GM12878 (cell line): ENCODE data around the gene SMIM22. TPM values are rescaled to one million over a fixed set of nuclear protein-coding genes. Genes with fewer than 3 reads are reported as not detected.
A peak's percentile ranks its signal among the peaks of the same experiment; 100 is the strongest.

ENCODE experiments used
- BCL11A ChIP-seq: IDR thresholded peaks from 2 replicates; pipeline ENCODE4 v1.6.1; 2011; ENCODE audit warnings: low read depth, low read length
- CREB1 ChIP-seq: IDR thresholded peaks from 2 replicates; pipeline ENCODE4 v1.6.1; 2012; ENCODE audit warnings: low read depth, mild to moderate bottlenecking, inconsistent platforms
- ETV6 ChIP-seq, 2 experiments: fragments of 450-650 bp in 1 of 2; IDR thresholded peaks in 1 of 2; conservative IDR thresholded peaks in 1 of 2; 2 replicates each; pipeline ENCODE4 v1.6.1; 2014; ENCODE audit warnings: antibody characterized with exemption in 1 of 2, borderline replicate concordance in 1 of 2, low read depth in 1 of 2, mild to moderate bottlenecking in 1 of 2, moderate library complexity in 1 of 2
- FOXM1 ChIP-seq: IDR thresholded peaks from 2 replicates; pipeline ENCODE4 v1.6.1; 2012; ENCODE audit warnings: low read depth, mild to moderate bottlenecking, inconsistent platforms, low read length, moderate library complexity
- HCFC1 ChIP-seq: fragments of 150-350 bp; IDR thresholded peaks from 2 replicates; pipeline ENCODE4 v1.6.1; 2014; ENCODE audit warnings: low read length
- KDM1A ChIP-seq: fragments of 200-600 bp; sonication (generic); IDR thresholded peaks from 2 replicates; pipeline ENCODE4 v1.6.1; 2016; ENCODE audit warnings: borderline replicate concordance
- KLF5 ChIP-seq: fragments of 450-650 bp; IDR thresholded peaks from 2 replicates; pipeline ENCODE4 v1.6.1; 2014; ENCODE audit warnings: mild to moderate bottlenecking; ENCODE audit not compliant: partially characterized antibody
- MEF2B ChIP-seq: fragments of 450-650 bp; IDR thresholded peaks from 2 replicates; pipeline ENCODE4 v1.6.1; 2018; ENCODE audit warnings: mild to moderate bottlenecking, moderate library complexity; ENCODE audit not compliant: partially characterized antibody, poor library complexity, severe bottlenecking
- MTA3 ChIP-seq: IDR thresholded peaks from 2 replicates; pipeline ENCODE4 v1.6.1; 2012; ENCODE audit warnings: low read length, inconsistent platforms, borderline replicate concordance
- MXI1 ChIP-seq: fragments of 150-350 bp; IDR thresholded peaks from 2 replicates; pipeline ENCODE4 v1.6.1; 2011; ENCODE audit warnings: low read depth, mild to moderate bottlenecking, inconsistent platforms, low read length, improper control_type of control experiment
- NBN ChIP-seq: fragments of 450-650 bp; IDR thresholded peaks from 2 replicates; pipeline ENCODE4 v1.6.1; 2016
- RAD21 ChIP-seq: IDR thresholded peaks from 2 replicates; pipeline ENCODE4 v1.6.1; 2011; ENCODE audit warnings: mild to moderate bottlenecking, low read depth, low read length, moderate library complexity; ENCODE audit not compliant: insufficient read depth
- RB1 ChIP-seq: fragments of 450-650 bp; formaldehyde crosslinking; IDR thresholded peaks from 2 replicates; pipeline ENCODE4 v1.6.1; 2017; ENCODE audit warnings: mild to moderate bottlenecking, borderline replicate concordance
- SREBF2 ChIP-seq: IDR thresholded peaks from 2 replicates; pipeline ENCODE4 v1.6.1; 2012; ENCODE audit warnings: mild to moderate bottlenecking, low read length
- SRF ChIP-seq, 2 experiments: IDR thresholded peaks; 2 replicates each; pipeline ENCODE4 v1.6.1; 2011; ENCODE audit warnings: low read depth in 2 of 2, low read length in 2 of 2, mild to moderate bottlenecking in 1 of 2, moderate library complexity in 1 of 2
- STAT1 ChIP-seq: fragments of 450-650 bp; conservative IDR thresholded peaks from 2 replicates; pipeline ENCODE4 v1.6.1; 2014; ENCODE audit warnings: antibody characterized with exemption, mild to moderate bottlenecking
- TAF1 ChIP-seq: IDR thresholded peaks from 2 replicates; pipeline ENCODE4 v1.6.1; 2011; ENCODE audit warnings: mild to moderate bottlenecking, low read depth, low read length, borderline replicate concordance
- ZBED1 ChIP-seq: IDR thresholded peaks from 2 replicates; pipeline ENCODE4 v1.6.1; 2016; ENCODE audit warnings: borderline replicate concordance
- ZNF217 ChIP-seq: fragments of 450-650 bp; IDR thresholded peaks from 2 replicates; pipeline ENCODE4 v1.6.1; 2017; ENCODE audit warnings: antibody characterized with exemption, mild to moderate bottlenecking
- polyA plus RNA-seq, 11 experiments: library from polyadenylated mRNA; depleted of rRNA in 4 of 11; unstranded in 6 of 11; stranded (reverse) in 5 of 11; fragments of >200 nt; fragmentation: Nextera tagmentation in 4 of 11; fragmentation: Illumina TruSeq in 1 of 11; extraction: Ambion mirVana in 4 of 11; extraction: Trizol in 1 of 11; gene quantifications; 1 replicate in 1 of 11; 2 replicates in 10 of 11; pipeline versions ENCODE4 v1.2.1 to v1.2.3, GENCODE V29; 2011 to 2016; ENCODE audit warnings: inconsistent platforms in 2 of 11, missing spikeins in 2 of 11, low read depth in 1 of 11
- total RNA-seq, 4 experiments: library from RNA; depleted of rRNA in 3 of 4; stranded (reverse); fragments of >200 nt in 3 of 4; fragmentation: Illumina TruSeq in 1 of 4; extraction: Trizol in 1 of 4; gene quantifications; 2 replicates each; pipeline versions ENCODE4 v1.2.1 to v1.2.3, GENCODE V29; 2013 to 2021
- TF ChIP-seq, protein P1 (sequence below): fragments of 450-650 bp; formaldehyde crosslinking; IDR thresholded peaks from 2 replicates; pipeline ENCODE4 v1.4.0; 2020; ENCODE audit warnings: mild to moderate bottlenecking, moderate library complexity
- TF ChIP-seq, protein P2 (sequence below): fragments of 450-650 bp; IDR thresholded peaks from 2 replicates; pipeline ENCODE4 v1.6.1; 2017; ENCODE audit warnings: antibody characterized with exemption, mild to moderate bottlenecking, moderate library complexity
- TF ChIP-seq, protein P3 (sequence below): IDR thresholded peaks from 2 replicates; pipeline ENCODE4 v1.6.1; 2012; ENCODE audit warnings: mild to moderate bottlenecking, low read depth, low read length

SMIM22 gene
- total and polyA plus RNA-seq, 10 of the 15 experiments (the other 5 are each of a cell fraction or from before 2014, with no cell fraction given) = 0.83 TPM; not detected in 9

DNA sequence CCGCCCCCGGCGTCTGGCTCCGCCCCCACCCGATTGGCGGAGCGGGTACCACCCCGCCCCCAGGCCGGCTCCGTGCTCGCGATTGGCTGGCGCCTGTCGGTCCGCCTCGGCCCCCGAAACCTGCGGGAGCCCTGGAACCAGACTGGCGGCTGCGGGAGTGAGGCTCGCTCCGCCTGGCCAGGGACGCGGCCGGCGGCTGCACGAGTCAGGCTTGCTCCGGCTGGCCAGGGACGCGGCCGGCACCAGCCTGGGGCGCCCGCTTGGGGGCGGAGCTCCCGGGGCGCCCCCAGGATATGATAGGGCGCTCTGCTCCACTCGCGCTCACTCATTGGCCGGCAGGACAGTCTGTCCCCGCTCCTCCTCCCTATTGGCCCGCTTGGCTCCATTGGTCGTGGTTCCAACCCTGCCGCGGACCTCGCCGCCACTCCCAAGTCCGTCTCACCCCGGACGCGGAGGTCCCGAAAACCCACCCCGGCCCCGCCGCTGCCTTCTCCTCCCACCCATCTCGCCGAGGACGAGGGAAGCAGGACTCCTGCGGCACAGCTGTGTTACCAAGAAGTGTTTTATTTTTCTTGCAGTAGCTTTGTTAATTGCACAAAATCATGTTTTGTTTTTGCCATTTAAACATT, 7.6 kb downstream of the SMIM22 start (continued):
- TF ChIP-seq SRF (IDR thresholded peaks at IDR 0.05; ENCODE audit: low read depth in 2 of 2, low read length in 2 of 2) (no peak), ZNF217 (no peak), NBN (no peak), HCFC1 (no peak), MXI1 (no peak), MTA3 (no peak), KLF5 (peak; percentile 61), CREB1 (peak; percentile 28; the same call in 1 of the 2 replicates), BCL11A (no peak), RAD21 (no peak), TAF1 (no peak), SREBF2 (no peak), FOXM1 (no peak), STAT1 (no peak), ZBED1 (no peak), MEF2B (no peak), RB1 (no peak), KDM1A (no peak), ETV6 (conservative IDR thresholded peaks at IDR 0.05 in 1 of 2, IDR thresholded peaks at IDR 0.05 in 1 of 2; ENCODE audit: borderline replicate concordance in 1 of 2, low read depth in 1 of 2) (no peak)
- TF ChIP-seq, protein P1, sequence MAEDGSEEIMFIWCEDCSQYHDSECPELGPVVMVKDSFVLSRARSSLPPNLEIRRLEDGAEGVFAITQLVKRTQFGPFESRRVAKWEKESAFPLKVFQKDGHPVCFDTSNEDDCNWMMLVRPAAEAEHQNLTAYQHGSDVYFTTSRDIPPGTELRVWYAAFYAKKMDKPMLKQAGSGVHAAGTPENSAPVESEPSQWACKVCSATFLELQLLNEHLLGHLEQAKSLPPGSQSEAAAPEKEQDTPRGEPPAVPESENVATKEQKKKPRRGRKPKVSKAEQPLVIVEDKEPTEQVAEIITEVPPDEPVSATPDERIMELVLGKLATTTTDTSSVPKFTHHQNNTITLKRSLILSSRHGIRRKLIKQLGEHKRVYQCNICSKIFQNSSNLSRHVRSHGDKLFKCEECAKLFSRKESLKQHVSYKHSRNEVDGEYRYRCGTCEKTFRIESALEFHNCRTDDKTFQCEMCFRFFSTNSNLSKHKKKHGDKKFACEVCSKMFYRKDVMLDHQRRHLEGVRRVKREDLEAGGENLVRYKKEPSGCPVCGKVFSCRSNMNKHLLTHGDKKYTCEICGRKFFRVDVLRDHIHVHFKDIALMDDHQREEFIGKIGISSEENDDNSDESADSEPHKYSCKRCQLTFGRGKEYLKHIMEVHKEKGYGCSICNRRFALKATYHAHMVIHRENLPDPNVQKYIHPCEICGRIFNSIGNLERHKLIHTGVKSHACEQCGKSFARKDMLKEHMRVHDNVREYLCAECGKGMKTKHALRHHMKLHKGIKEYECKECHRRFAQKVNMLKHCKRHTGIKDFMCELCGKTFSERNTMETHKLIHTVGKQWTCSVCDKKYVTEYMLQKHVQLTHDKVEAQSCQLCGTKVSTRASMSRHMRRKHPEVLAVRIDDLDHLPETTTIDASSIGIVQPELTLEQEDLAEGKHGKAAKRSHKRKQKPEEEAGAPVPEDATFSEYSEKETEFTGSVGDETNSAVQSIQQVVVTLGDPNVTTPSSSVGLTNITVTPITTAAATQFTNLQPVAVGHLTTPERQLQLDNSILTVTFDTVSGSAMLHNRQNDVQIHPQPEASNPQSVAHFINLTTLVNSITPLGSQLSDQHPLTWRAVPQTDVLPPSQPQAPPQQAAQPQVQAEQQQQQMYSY (CRISPR knock-in tag) = no peak
- TF ChIP-seq, protein P2, sequence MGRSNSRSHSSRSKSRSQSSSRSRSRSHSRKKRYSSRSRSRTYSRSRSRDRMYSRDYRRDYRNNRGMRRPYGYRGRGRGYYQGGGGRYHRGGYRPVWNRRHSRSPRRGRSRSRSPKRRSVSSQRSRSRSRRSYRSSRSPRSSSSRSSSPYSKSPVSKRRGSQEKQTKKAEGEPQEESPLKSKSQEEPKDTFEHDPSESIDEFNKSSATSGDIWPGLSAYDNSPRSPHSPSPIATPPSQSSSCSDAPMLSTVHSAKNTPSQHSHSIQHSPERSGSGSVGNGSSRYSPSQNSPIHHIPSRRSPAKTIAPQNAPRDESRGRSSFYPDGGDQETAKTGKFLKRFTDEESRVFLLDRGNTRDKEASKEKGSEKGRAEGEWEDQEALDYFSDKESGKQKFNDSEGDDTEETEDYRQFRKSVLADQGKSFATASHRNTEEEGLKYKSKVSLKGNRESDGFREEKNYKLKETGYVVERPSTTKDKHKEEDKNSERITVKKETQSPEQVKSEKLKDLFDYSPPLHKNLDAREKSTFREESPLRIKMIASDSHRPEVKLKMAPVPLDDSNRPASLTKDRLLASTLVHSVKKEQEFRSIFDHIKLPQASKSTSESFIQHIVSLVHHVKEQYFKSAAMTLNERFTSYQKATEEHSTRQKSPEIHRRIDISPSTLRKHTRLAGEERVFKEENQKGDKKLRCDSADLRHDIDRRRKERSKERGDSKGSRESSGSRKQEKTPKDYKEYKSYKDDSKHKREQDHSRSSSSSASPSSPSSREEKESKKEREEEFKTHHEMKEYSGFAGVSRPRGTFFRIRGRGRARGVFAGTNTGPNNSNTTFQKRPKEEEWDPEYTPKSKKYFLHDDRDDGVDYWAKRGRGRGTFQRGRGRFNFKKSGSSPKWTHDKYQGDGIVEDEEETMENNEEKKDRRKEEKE = no peak
- TF ChIP-seq, protein P3, sequence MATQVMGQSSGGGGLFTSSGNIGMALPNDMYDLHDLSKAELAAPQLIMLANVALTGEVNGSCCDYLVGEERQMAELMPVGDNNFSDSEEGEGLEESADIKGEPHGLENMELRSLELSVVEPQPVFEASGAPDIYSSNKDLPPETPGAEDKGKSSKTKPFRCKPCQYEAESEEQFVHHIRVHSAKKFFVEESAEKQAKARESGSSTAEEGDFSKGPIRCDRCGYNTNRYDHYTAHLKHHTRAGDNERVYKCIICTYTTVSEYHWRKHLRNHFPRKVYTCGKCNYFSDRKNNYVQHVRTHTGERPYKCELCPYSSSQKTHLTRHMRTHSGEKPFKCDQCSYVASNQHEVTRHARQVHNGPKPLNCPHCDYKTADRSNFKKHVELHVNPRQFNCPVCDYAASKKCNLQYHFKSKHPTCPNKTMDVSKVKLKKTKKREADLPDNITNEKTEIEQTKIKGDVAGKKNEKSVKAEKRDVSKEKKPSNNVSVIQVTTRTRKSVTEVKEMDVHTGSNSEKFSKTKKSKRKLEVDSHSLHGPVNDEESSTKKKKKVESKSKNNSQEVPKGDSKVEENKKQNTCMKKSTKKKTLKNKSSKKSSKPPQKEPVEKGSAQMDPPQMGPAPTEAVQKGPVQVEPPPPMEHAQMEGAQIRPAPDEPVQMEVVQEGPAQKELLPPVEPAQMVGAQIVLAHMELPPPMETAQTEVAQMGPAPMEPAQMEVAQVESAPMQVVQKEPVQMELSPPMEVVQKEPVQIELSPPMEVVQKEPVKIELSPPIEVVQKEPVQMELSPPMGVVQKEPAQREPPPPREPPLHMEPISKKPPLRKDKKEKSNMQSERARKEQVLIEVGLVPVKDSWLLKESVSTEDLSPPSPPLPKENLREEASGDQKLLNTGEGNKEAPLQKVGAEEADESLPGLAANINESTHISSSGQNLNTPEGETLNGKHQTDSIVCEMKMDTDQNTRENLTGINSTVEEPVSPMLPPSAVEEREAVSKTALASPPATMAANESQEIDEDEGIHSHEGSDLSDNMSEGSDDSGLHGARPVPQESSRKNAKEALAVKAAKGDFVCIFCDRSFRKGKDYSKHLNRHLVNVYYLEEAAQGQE = no peak
